Measurements from ENCODE around the gene HPS6. TPM values are rescaled to one million over a fixed set of nuclear protein-coding genes. Genes with fewer than 3 reads are reported as not detected.

HPS6 gene
- total RNA-seq, 2 experiments from 2014 or later, result 21.7 to 28.2 TPM

- ChIA-PET POLR2A (interaction anchor here (0.6 kb wide), 1 partner anchor 138 kb away, joined by 8 read pairs; no protein-coding TSS in a partner anchor), CTCF (ENCODE audit: unreplicated experiment) (no interaction called here)
- no peak overlapping the region for H2AFZ ChIP-seq (ENCODE audit: low read length)
- no peak overlapping the region for H3K27ac ChIP-seq (ENCODE audit: low read depth, low read length, poor library complexity, severe bottlenecking)
- no TSS peak for BruUV-seq (replicated peaks)
- intact Hi-C loops (cut with micrococcal nuclease; ENCODE audit: unreplicated experiment), result no loop called here
- no peaks in the 10 kb centered on the region for H3K9me3 ChIP-seq (ENCODE audit: low read length)
- no peak overlapping the region for H3K4me2 ChIP-seq (ENCODE audit: low read length)
- no peaks in the 10 kb centered on the region for H4K20me1 ChIP-seq (ENCODE audit: insufficient read depth, low read length)
- no peaks in the 10 kb centered on the region; the same call in 1 of the 2 replicates for H3K79me2 ChIP-seq (ENCODE audit: insufficient read depth, low read depth, low read length)
- TF ChIP-seq EZH2phosphoT487 (IDR thresholded peaks at IDR 0.05; ENCODE audit: borderline replicate concordance, low read depth, low read length) (no peak), CTCF (conservative IDR thresholded peaks at IDR 0.05; ENCODE audit: low read length) (no peak)
- H3K4me3 ChIP-seq (ENCODE audit: low read depth, low read length, poor library complexity, severe bottlenecking), result no peak overlapping the region
- H3K36me3 ChIP-seq (ENCODE audit: insufficient read depth, low read length), result peaks cover 30% of the 10 kb centered on the region
- no peaks in the 10 kb centered on the region for H3K4me1 ChIP-seq (ENCODE audit: insufficient read depth, low read length, poor library complexity, severe bottlenecking)
- DNase-seq (ENCODE audit: low spot score), result no peak
- no peaks in the 10 kb centered on the region for H3K9me2 ChIP-seq (ENCODE audit: insufficient read depth, low read length)
These were observed 26.7 kb upstream of the HPS6 start for GRCh38 chr10:102038410-102038809.

- TF ChIP-seq CTCF (conservative IDR thresholded peaks at IDR 0.05; ENCODE audit: low read length) (no peak), EZH2phosphoT487 (IDR thresholded peaks at IDR 0.05; ENCODE audit: borderline replicate concordance, low read depth, low read length) (no peak)
- Histone ChIP-seq H3K4me2 (ENCODE audit: low read length) (no peak overlapping the region), H4K20me1 (ENCODE audit: insufficient read depth, low read length) (no peaks in the 10 kb centered on the region), H3K9me3 (ENCODE audit: low read length) (no peaks in the 10 kb centered on the region), H3K4me1 (ENCODE audit: insufficient read depth, low read length, poor library complexity, severe bottlenecking) (no peaks in the 10 kb centered on the region), H3K9me2 (ENCODE audit: insufficient read depth, low read length) (no peaks in the 10 kb centered on the region), H3K4me3 (ENCODE audit: low read depth, low read length, poor library complexity, severe bottlenecking) (no peak overlapping the region), H3K36me3 (ENCODE audit: insufficient read depth, low read length) (peaks cover 36% of the 10 kb centered on the region), H3K27ac (ENCODE audit: low read depth, low read length, poor library complexity, severe bottlenecking) (no peak overlapping the region), H3K79me2 (ENCODE audit: insufficient read depth, low read depth, low read length) (peaks cover 5% of the 10 kb centered on the region), H2AFZ (ENCODE audit: low read length) (no peak overlapping the region)
- POLR2A ChIA-PET, result no interaction called here
- BruUV-seq (replicated peaks), result no TSS peak
- intact Hi-C loops (cut with micrococcal nuclease; ENCODE audit: unreplicated experiment), result no loop called here
- DNase-seq (ENCODE audit: low spot score), result no peak
- CTCF ChIA-PET (ENCODE audit: unreplicated experiment), result no interaction called here
These were observed 24.7 kb upstream of the HPS6 start for GRCh38 chr10:102040305-102041050.

GRCh38 chr10:102045292-102045691 lies 19.9 kb upstream of the HPS6 start:
- H3K79me2 ChIP-seq (ENCODE audit: insufficient read depth, low read depth, low read length), result peaks cover 15% of the 10 kb centered on the region
- CTCF ChIA-PET (ENCODE audit: unreplicated experiment), result no interaction called here
- intact Hi-C loops (cut with micrococcal nuclease; ENCODE audit: unreplicated experiment), result no loop called here
- no peaks in the 10 kb centered on the region for H4K20me1 ChIP-seq (ENCODE audit: insufficient read depth, low read length)
- peaks cover 11% of the 10 kb centered on the region for H3K36me3 ChIP-seq (ENCODE audit: insufficient read depth, low read length)
- no TSS peak for BruUV-seq (replicated peaks)
- TF ChIP-seq EZH2phosphoT487 (IDR thresholded peaks at IDR 0.05; ENCODE audit: borderline replicate concordance, low read depth, low read length) (no peak), CTCF (conservative IDR thresholded peaks at IDR 0.05; ENCODE audit: low read length) (no peak)
- H3K4me1 ChIP-seq (ENCODE audit: insufficient read depth, low read length, poor library complexity, severe bottlenecking), result no peaks in the 10 kb centered on the region
- no peaks in the 10 kb centered on the region for H3K9me3 ChIP-seq (ENCODE audit: low read length)
- H3K9me2 ChIP-seq (ENCODE audit: insufficient read depth, low read length), result no peaks in the 10 kb centered on the region
- no peak overlapping the region for H2AFZ ChIP-seq (ENCODE audit: low read length)
- no peak for DNase-seq (ENCODE audit: low spot score)
- H3K4me2 ChIP-seq (ENCODE audit: low read length), result no peak overlapping the region
- H3K27ac ChIP-seq (ENCODE audit: low read depth, low read length, poor library complexity, severe bottlenecking), result no peak overlapping the region
- POLR2A ChIA-PET, result no interaction called here
- H3K4me3 ChIP-seq (ENCODE audit: low read depth, low read length, poor library complexity, severe bottlenecking), result no peak overlapping the region
